Measurements from ENCODE around the gene TTC4.

TTC4 gene

DNA sequence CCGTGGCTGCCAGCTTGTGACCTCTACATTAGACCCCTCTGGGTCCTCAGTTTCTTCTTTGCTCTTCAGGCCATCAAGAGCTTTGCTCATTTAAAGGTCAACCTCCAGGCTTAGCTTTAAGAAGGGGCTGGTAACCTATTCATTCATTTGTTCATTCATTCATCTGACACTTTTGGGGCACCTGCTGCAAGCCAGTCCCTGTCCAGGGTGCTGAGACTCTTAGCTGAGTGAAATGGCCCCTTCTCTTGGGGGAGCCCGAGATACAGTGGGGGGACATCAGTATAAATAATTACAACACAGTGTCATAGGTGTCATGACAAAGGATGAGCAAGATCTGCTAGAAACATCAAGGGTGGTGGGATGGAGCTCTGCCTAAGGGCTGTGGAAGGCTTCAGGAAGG, 10.5 kb upstream of the TTC4 start:
- no peak for FAIRE-seq

GRCh38 chr1:54706419-54706818, 9.2 kb upstream of the TTC4 start:
- FAIRE-seq: no peak

DNA sequence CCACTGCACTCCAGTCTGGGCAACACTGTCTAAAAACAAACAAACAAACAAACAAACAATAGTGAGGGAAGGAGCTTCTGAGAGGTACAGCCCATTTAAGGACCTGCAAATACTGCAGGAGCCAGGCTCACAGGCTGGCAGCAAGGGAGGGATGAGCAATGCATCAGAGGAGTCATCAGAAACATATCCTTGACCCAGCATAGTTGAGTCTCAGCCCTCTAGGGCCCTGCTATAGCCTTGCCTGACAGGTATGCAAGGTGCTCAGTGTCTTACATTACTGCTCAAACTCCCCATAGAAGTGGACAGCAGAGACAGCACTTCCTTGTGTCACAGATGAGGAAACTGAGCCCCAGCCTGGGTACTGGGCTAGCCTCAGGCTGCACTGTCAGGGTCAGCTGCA, 7.3 kb upstream of the TTC4 start:
- FAIRE-seq: no peak

- no peak for FAIRE-seq
Observed at GRCh38 chr1:54709547-54710292, 5.9 kb upstream of the TTC4 start.

- no peak for FAIRE-seq
Observed at GRCh38 chr1:54710434-54710833, 5.2 kb upstream of the TTC4 start.

- FAIRE-seq: no peak
Observed at GRCh38 chr1:54710841-54711240, 4.8 kb upstream of the TTC4 start.

DNA sequence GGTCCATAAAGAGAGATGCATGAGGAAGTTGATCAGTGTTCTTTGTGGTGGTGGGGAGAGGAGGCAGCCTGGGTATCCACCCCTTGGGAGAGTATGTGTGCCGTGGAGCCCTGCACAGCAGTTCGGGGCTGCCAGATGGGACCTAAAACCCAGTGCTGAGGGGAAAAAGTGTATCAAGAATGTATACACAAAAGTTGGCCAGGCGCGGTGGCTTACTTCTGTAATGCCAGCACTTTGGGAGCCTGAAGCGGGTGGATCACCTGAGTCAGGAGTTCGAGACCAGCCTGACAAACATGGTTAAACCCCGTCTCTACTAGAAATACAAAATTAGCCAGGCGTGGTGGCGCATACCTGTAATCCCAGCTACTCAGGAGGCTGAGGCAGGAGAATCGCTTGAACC, 4.1 kb upstream of the TTC4 start:
- no peak for FAIRE-seq

- no peak for FAIRE-seq
Observed at GRCh38 chr1:54714881-54715492, 674 bp upstream of the TTC4 start.

GRCh38 chr1:54716299-54717047, 812 bp downstream of the TTC4 start:
- no peak for FAIRE-seq

DNA sequence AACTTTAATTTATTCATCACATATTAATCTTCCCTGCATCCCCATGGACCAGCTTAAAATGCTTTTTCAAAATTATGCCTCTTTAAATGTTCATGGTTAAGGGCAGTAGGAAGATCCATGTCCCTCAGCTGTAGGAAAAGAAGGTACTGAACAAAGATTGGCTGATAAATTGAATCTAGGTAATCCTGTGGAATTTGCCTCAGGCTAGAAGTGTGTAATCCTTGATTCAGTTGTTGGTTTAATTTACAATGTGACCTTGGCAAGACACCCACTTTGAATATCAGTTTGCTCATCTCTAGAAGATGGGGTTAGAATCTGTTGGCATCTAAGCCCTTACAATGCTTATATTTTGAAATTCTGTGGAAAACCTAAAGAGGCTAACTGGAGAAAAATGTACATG, 6.1 kb downstream of the TTC4 start:
- FAIRE-seq: no peak

DNA sequence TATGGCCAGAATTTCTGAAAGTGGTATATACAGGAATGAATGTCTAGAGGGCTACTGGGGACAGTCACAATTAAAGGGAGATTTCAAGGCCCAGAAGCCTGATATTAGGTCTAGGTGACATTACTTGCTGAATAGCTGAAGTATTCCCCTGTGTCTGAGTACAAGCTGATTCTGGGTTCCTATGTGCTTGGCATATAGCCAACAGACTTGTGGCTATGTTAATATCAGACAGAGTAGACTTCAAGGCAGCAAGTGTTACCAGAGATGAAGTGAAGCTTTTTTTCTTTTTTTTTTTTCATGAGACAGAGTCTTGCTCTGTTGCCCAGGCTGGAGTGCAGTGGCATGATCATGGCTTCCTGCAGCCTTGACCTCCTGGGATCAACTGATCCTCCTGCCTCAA, 8.3 kb downstream of the TTC4 start:
- no peak for FAIRE-seq

DNA sequence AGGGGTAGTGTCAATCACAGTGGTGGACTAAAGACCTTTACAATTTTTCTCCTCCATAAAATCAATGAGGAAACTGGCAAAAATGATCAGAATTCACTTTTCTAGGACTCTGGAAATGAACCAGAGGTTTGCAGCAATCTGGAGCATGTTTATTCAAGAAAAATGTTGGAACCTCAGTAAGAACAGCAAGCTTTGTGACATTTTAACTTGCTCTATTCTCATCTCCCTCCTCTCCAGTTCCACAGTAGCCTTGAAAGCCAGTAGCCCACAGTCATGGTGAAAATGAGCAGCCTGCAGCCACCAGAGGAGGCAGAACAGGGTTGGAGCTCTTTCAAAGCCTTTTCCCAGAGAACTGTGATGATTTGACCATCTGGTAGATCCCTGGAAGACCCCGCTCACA, 9.1 kb downstream of the TTC4 start:
- FAIRE-seq: no peak

GRCh38 chr1:54728027-54728426, 12.4 kb downstream of the TTC4 start:
- FAIRE-seq: no peak

DNA sequence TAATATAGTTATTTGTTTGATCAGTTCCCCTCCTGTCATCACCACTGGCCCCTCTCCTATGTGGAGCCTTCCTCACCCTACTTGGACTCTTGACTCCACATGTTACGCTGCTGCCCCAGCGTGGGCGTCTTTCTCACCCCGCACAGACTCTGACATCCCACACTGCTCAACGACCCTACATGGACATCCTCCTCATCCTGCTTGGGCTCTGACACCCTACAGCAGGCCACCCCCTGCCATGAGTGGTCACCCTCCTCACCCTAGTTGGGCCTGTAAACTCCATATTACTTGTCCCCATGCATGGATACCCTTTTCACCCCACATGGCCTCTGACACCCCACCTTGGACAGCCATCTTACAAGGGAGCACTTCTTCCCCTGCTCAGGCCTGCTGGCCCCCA, 21.0 kb downstream of the TTC4 start:
- FAIRE-seq: no peak

DNA sequence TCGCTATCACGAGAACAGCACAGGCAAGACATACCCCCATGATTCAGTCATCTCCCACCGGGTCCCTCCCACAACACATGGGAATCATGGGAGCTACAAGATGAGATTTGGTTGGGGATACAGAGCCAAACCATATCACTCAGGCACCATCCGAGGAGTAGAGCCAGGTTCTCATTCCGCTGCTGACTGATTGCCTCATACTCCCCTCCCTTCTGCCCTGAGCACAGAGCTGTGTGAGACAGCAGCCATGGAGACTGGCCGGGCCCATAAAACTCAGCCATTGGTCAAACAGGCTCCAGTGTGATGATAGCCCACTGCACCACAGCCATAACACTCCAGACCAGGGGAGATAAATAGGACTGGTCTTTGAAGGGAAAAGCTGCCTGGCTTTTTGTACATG, 22.6 kb downstream of the TTC4 start:
- FAIRE-seq: no peak

DNA sequence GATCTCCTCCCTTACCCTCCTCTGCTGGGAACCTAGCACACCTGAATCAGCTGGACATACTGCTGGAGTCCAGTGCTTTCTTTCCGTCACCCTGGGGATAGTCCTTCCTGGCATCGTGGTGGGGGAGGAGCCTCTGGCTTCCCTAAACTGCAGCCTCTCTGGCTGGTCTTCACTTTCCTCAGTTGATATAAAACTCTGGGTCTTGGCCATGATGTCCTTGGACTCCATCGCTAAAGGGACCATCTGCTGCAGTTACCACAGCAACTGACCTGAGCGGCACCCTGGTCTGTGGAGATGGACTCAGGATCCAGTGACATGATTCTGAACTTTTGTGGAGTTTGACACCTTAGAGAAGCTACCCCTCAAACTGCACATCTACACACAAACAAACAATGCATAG, 25.9 kb downstream of the TTC4 start:
- no peak for FAIRE-seq

GRCh38 chr1:54742282-54742681, 26.6 kb downstream of the TTC4 start:
- no peak for FAIRE-seq

- no peak for FAIRE-seq
Observed at GRCh38 chr1:54743416-54744226, 28.0 kb downstream of the TTC4 start.

DNA sequence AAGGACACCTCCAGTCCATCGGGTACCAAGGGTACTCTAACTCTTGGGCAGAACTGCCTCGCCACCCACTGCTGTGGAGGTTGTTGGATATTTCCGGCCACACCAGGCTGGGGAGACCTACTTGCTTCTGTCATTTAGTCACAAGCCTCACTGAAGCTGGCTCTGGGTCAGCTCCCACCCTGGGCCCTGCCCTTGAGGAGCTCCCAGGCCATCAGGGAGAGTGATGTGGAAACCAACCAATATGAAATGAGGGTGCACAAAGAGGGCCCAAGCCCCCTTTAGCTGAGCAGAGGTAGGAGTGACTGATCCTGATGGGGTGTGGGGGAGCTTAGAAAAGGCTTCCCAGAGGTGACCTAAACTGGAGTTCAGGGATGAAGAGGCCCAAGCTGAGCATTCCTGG, 29.0 kb downstream of the TTC4 start:
- FAIRE-seq: no peak

DNA sequence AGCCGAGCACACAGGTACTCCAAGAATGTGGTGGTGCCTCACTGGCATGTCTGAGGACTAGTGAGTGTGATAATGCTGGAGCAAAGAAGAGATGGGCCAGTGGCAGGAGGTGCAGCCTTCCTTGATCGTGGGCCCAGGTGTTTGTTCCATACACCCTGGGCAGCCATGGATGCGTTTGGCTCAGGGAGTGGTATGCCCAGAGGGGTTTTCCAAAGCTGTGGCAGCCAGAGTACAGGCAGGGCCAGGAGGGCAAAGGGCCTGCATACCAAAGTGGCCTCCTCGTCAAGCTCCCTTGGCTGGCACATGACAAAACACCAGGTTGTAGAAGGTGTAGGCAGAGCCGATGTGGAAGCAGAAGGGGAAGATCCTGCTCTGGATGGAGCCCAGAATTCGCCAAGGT, 29.6 kb downstream of the TTC4 start:
- no peak for FAIRE-seq

DNA sequence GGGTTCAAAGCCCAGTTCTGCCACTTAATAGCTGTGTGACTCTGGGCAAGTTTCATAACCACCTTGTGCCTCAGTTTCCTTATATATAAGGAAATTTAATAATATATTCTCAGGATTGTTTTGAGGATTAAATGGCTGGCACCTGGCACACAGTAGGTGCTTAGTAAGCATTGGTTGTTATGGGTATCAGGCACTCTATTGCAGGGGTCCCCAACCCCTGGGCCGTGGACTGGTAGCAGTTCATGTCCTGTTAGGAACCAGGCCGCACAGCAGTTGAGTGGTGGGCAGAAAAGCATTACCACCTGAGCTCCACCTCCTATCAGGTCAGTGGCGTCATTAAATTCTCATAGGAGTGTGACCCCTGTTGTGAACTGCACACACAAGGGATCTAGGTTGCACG, 30.2 kb downstream of the TTC4 start:
- FAIRE-seq: no peak

GRCh38 chr1:54748094-54748835, 32.6 kb downstream of the TTC4 start:
- FAIRE-seq: no peak

DNA sequence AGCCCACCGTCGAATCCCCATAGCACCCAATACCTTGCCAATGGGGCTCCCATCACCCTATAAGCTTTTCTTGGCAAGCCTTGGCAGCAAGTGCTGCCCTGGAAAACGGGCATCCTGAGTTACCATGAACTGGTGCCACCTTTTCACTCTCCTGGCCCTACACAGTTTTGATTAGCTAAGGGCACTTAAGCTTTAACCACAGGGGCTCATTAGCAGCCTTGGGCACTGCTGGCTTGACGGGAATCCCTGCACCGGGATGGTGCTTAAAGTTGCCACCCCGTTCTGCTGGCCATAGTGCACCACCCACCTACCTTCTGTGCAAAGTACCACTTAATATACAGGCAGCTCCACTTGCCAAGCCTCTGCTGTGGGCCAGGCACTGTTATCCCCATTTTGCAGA, 34.9 kb downstream of the TTC4 start:
- FAIRE-seq: no peak

Measured in islet of Langerhans (tissue), 1 donor.